Suprapubic skin (tissue), 3 donors: ENCODE results near the gene EIF2S1.

Experiments used
- POLR2A ChIP-seq, 2 donors: fragments of 450-650 bp; IDR thresholded peaks; one replicate each; pipeline ENCODE4 v1.6.1; 2017; ENCODE audit warnings: antibody characterized with exemption in 2 of 2, mild to moderate bottlenecking in 2 of 2, moderate library complexity in 2 of 2
- TF ChIP-seq, protein P1 (sequence below), 2 donors: fragments of 200-600 bp in 1 of 2; fragments of 450-650 bp in 1 of 2; sonication (generic) in 1 of 2; IDR thresholded peaks; one replicate each; pipeline ENCODE4 v1.5.1; 2016 to 2019; ENCODE audit warnings: antibody characterized with exemption in 2 of 2, mild to moderate bottlenecking in 1 of 2, moderate library complexity in 1 of 2

DNA sequence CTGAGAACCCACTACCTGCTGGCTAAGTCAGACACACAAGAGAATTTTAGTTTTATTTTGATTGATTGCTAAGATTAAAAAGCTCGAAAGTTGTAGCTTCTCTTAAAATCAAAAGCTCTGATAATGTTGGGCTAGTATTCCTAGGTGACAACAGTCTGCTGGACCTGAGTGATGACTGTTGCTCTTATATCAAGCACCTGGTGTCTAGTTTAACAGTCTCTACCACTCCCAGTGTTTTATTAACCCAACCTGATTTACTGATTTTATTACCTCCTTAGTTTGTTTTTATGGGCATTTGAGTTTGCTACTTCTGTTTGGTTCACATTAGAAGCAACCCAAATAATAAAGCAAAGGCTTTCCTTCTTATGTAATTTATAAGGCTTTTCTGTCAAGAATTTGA lies 42.3 kb upstream of the EIF2S1 start:
- TF ChIP-seq, protein P1, sequence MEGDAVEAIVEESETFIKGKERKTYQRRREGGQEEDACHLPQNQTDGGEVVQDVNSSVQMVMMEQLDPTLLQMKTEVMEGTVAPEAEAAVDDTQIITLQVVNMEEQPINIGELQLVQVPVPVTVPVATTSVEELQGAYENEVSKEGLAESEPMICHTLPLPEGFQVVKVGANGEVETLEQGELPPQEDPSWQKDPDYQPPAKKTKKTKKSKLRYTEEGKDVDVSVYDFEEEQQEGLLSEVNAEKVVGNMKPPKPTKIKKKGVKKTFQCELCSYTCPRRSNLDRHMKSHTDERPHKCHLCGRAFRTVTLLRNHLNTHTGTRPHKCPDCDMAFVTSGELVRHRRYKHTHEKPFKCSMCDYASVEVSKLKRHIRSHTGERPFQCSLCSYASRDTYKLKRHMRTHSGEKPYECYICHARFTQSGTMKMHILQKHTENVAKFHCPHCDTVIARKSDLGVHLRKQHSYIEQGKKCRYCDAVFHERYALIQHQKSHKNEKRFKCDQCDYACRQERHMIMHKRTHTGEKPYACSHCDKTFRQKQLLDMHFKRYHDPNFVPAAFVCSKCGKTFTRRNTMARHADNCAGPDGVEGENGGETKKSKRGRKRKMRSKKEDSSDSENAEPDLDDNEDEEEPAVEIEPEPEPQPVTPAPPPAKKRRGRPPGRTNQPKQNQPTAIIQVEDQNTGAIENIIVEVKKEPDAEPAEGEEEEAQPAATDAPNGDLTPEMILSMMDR (IDR thresholded peaks at IDR 0.05): no peak
- TF ChIP-seq POLR2A (IDR thresholded peaks at IDR 0.05): no peak
